ENCODE results near the gene SMIM5. TPM values are rescaled to one million over a fixed set of nuclear protein-coding genes. Genes with fewer than 3 reads are reported as not detected.
"Not testable (repeated sequence)": the region's sequence is repeated elsewhere in the genome, so short reads cannot be mapped to it uniquely, and the experiment has no call there.

Gene SMIM5
- total and polyA plus RNA-seq, 4 donors: 2.1 to 5.8 (median 2.8) TPM

GRCh38 chr17:75638039-75638438 is 4.8 kb downstream of the SMIM5 start:
- not testable (repeated sequence) for DNase-seq (ENCODE audit: low read depth in 4 of 6, low spot score in 6 of 6); H3K9me3 ChIP-seq (ENCODE audit: control insufficient read depth, insufficient read depth, low read length); H3K27ac ChIP-seq (ENCODE audit: low read depth, low read length); H3K27me3 ChIP-seq (ENCODE audit: control insufficient read depth, insufficient read depth, low read length); H3K4me3 ChIP-seq (ENCODE audit: low read depth, low read length)
- H3K4me1 ChIP-seq (ENCODE audit: control insufficient read depth, insufficient read depth, low read length): peaks cover 49% of the 10 kb centered on the region
- H3K36me3 ChIP-seq (ENCODE audit: control insufficient read depth, insufficient read depth, low read length): peaks cover 79% of the 10 kb centered on the region
- 99% methylated on average over 8 of the region's 12 CpGs for WGBS (ENCODE audit: insufficient coverage)

- no peak overlapping the region for H3K4me3 ChIP-seq (ENCODE audit: low read depth, low read length)
- peaks cover 87% of the 10 kb centered on the region for H3K36me3 ChIP-seq (ENCODE audit: control insufficient read depth, insufficient read depth, low read length)
- no peak for DNase-seq (ENCODE audit: low read depth in 4 of 6, low spot score in 6 of 6)
- H3K27ac ChIP-seq (ENCODE audit: low read depth, low read length): no peak overlapping the region
- no peaks in the 10 kb centered on the region for H3K27me3 ChIP-seq (ENCODE audit: control insufficient read depth, insufficient read depth, low read length)
- H3K4me1 ChIP-seq (ENCODE audit: control insufficient read depth, insufficient read depth, low read length): peaks cover 45% of the 10 kb centered on the region
- H3K9me3 ChIP-seq (ENCODE audit: control insufficient read depth, insufficient read depth, low read length): no peaks in the 10 kb centered on the region
- WGBS (ENCODE audit: insufficient coverage): 94% methylated on average over 13 of the region's 13 CpGs
Measured at GRCh38 chr17:75638893-75639292, 5.7 kb downstream of the SMIM5 start.

DNA sequence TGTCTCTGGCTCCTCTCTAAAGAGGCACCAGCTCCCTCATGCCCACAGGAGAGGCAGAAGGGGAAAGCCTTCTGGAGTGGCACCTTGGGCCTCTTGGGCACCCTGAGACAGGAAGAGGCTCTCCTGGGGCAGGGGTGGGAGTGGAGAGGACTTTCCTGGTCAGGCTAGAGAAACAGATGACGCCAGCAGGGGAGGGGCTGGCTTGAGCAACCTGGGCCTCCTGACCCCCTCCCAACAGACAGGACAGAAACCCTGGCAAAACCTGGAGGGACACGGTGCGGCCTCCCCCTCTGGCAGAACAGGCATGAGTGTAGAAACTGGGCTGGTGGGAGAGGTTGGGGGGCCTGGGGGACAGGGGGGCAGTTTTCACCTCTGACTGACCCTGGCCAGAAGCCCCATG is 6.1 kb downstream of the SMIM5 start:
- H3K4me1 ChIP-seq (ENCODE audit: control insufficient read depth, insufficient read depth, low read length): peaks cover 40% of the 10 kb centered on the region
- no peak overlapping the region for H3K4me3 ChIP-seq (ENCODE audit: low read depth, low read length)

DNA sequence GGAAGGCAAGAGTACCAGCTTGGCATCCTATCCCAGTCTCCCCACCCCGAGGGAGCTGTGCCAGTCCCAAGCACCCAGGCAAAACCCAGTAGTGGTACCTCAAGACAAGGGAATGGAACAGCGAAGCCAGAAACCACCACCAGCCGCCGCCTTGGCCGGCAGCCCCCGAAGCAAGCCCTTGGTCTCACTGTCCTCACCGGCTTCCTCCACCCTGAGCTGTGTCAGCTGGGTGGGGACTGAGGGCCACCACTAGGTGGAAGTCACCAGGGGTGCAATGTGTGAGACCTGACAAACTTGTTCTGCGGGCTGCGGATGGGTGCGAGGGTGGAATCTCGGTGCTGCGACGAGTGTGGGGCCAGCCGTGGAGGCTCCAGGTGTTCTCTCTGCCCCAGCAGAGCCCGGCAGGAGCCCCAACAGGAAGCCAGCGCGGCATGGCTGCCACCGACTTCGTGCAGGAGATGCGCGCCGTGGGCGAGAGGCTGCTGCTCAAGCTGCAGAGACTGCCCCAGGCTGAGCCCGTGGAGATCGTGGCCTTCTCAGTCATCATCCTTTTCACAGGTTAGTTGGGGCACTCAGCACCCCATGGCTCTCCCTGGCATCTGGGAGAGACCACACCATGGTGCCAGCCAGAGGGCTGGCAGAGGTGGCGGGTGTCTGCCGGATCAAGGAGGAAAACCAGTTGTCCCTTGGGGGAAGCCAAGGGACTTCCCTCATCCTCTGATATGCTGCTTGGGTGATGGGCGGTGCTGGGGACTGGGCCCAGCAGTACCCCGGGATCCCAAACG is 6.7 kb downstream of the SMIM5 start:
- no peaks in the 10 kb centered on the region for H3K27me3 ChIP-seq (ENCODE audit: control insufficient read depth, insufficient read depth, low read length)
- peaks cover 34% of the 10 kb centered on the region for H3K4me1 ChIP-seq (ENCODE audit: control insufficient read depth, insufficient read depth, low read length)
- no peaks in the 10 kb centered on the region for H3K9me3 ChIP-seq (ENCODE audit: control insufficient read depth, insufficient read depth, low read length)
- 96% methylated on average over 26 of the region's 30 CpGs for WGBS (ENCODE audit: insufficient coverage)
- no peak for DNase-seq (ENCODE audit: low read depth in 4 of 6, low spot score in 6 of 6)
- H3K4me3 ChIP-seq (ENCODE audit: low read depth, low read length): no peak overlapping the region
- H3K36me3 ChIP-seq (ENCODE audit: control insufficient read depth, insufficient read depth, low read length): peaks cover 85% of the 10 kb centered on the region
- no peak overlapping the region for H3K27ac ChIP-seq (ENCODE audit: low read depth, low read length)

More for the DNA sequence above, 6.1 kb downstream of the SMIM5 start:
- Histone ChIP-seq H3K9me3 (ENCODE audit: control insufficient read depth, insufficient read depth, low read length) (no peaks in the 10 kb centered on the region), H3K27ac (ENCODE audit: low read depth, low read length) (no peak overlapping the region), H3K27me3 (ENCODE audit: control insufficient read depth, insufficient read depth, low read length) (no peaks in the 10 kb centered on the region), H3K36me3 (ENCODE audit: control insufficient read depth, insufficient read depth, low read length) (peaks cover 89% of the 10 kb centered on the region)
- no peak for DNase-seq (ENCODE audit: low read depth in 4 of 6, low spot score in 6 of 6)
- WGBS (ENCODE audit: insufficient coverage): 100% methylated on average over 1 of the region's 3 CpGs

DNA sequence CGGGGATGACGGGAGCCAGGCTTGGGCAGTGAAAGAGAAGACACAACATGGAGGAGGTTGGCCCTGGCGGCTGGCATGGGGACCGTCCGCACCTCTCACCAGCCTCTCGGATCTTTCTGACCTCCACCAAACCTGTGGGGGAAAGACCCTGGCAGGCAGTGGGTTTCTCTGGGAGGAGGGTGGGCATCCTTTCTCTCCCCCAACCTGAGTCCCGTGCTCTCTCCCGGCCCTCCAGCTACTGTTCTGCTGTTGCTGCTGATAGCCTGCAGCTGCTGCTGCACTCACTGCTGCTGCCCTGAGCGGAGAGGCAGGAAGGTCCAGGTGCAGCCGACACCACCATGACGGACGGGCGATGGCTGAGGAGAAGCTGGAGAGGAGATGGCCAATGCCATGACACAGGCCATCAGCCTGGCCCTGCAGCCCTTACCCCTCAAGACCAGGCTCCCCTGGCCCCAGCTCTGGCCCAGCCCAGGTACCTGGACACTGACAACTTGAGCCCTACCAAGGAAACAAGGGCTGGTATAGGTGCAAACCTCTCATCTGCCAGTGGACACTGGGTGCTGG is 7.4 kb downstream of the SMIM5 start:
- DNase-seq (ENCODE audit: low read depth in 4 of 6, low spot score in 6 of 6): no peak
- 87% methylated on average over 6 of the region's 13 CpGs for WGBS (ENCODE audit: insufficient coverage)
- Histone ChIP-seq H3K36me3 (ENCODE audit: control insufficient read depth, insufficient read depth, low read length) (peaks cover 80% of the 10 kb centered on the region), H3K4me1 (ENCODE audit: control insufficient read depth, insufficient read depth, low read length) (peaks cover 28% of the 10 kb centered on the region), H3K9me3 (ENCODE audit: control insufficient read depth, insufficient read depth, low read length) (no peaks in the 10 kb centered on the region), H3K27ac (ENCODE audit: low read depth, low read length) (no peak overlapping the region), H3K27me3 (ENCODE audit: control insufficient read depth, insufficient read depth, low read length) (no peaks in the 10 kb centered on the region), H3K4me3 (ENCODE audit: low read depth, low read length) (no peak overlapping the region)

GRCh38 chr17:75641343-75641742 is 8.1 kb downstream of the SMIM5 start:
- DNase-seq (ENCODE audit: low read depth in 4 of 6, low spot score in 6 of 6): no peak
- H3K9me3 ChIP-seq (ENCODE audit: control insufficient read depth, insufficient read depth, low read length): no peaks in the 10 kb centered on the region
- H3K36me3 ChIP-seq (ENCODE audit: control insufficient read depth, insufficient read depth, low read length): peaks cover 80% of the 10 kb centered on the region
- no peak overlapping the region for H3K4me3 ChIP-seq (ENCODE audit: low read depth, low read length)
- H3K4me1 ChIP-seq (ENCODE audit: control insufficient read depth, insufficient read depth, low read length): peaks cover 28% of the 10 kb centered on the region
- H3K27ac ChIP-seq (ENCODE audit: low read depth, low read length): no peak overlapping the region
- WGBS (ENCODE audit: insufficient coverage): 73% methylated on average over 9 of the region's 9 CpGs
- no peaks in the 10 kb centered on the region for H3K27me3 ChIP-seq (ENCODE audit: control insufficient read depth, insufficient read depth, low read length)

DNA sequence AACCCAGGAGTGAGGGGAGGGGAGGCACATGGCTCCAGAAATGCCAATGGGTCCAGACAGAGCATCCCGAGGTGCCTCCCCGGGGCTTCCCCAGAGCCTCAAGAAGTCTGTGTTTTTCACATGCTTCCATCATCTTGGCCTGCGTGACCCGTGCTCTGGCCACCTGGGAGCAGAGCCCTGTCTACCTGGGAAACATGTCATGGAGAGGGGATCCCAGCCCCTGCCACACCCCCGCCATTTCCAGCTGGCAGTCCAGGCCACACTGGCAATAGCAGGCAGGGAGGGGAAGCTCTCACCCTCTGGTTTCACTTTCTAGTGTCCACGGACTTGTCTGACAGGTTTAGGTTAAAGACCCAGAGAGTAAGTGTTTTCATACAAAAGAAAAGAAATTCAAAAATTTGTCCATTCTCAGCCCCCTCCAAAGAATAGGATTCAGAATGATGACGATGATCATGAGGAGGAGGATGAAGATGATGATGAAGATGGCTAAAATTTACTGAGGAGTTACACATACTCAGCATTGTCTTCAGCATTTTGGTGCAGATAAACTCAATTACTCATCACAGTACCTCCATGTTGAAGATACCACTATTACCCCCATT is 9.0 kb downstream of the SMIM5 start:
- H3K9me3 ChIP-seq (ENCODE audit: control insufficient read depth, insufficient read depth, low read length): no peaks in the 10 kb centered on the region
- no peak overlapping the region for H3K27ac ChIP-seq (ENCODE audit: low read depth, low read length)
- H3K4me3 ChIP-seq (ENCODE audit: low read depth, low read length): no peak overlapping the region
- 95% methylated on average over 4 of the region's 7 CpGs for WGBS (ENCODE audit: insufficient coverage)
- H3K27me3 ChIP-seq (ENCODE audit: control insufficient read depth, insufficient read depth, low read length): no peaks in the 10 kb centered on the region
- DNase-seq (ENCODE audit: low read depth in 4 of 6, low spot score in 6 of 6): no peak
- H3K36me3 ChIP-seq (ENCODE audit: control insufficient read depth, insufficient read depth, low read length): peaks cover 78% of the 10 kb centered on the region
- peaks cover 26% of the 10 kb centered on the region for H3K4me1 ChIP-seq (ENCODE audit: control insufficient read depth, insufficient read depth, low read length)

DNA sequence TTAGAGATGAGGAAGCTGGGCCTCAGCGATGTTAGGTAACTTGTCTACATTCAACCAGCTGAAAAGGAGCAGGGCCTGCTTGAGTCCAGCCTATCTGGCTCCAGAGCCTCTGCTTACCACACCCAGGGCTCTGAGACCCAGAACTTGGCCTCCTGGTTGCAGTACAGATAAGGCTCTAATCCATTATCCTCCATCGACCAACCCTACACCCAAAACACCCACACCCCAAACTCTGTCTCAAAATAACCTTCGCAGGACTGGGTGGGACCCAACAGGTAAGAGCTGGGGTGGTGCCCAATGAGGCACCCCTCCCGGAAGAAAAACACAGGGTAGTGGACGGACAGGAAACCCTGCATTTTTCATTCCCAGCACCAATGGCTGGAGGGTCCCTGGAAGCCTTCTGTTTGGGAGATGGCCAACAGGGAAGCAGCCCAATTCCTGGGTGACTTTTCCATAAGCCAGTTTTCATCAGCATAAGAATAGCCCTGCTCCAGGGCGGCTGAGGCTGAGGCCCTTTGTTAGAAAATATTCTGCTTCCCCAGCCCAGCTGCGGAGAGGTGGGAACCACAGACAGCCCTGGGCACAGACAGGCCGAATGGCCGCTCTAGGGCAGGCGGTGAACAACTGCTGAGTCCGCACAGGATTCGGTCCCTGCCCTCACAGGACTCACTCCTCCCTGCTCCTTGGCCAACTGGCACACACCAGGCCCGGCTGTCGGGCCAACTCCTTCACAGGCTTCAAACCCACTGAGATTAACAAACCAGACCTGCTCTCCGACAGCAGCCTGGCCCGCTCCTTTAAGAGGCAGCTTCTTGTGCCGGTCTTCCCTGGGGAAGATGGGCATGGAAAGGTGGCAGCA is 9.8 kb downstream of the SMIM5 start:
- H3K27ac ChIP-seq (ENCODE audit: low read depth, low read length): no peak overlapping the region
- no peak for DNase-seq (ENCODE audit: low read depth in 4 of 6, low spot score in 6 of 6)
- H3K4me1 ChIP-seq (ENCODE audit: control insufficient read depth, insufficient read depth, low read length): peaks cover 21% of the 10 kb centered on the region
- 74% methylated on average over 16 of the region's 17 CpGs for WGBS (ENCODE audit: insufficient coverage)
- no peaks in the 10 kb centered on the region for H3K9me3 ChIP-seq (ENCODE audit: control insufficient read depth, insufficient read depth, low read length)
- H3K4me3 ChIP-seq (ENCODE audit: low read depth, low read length): no peak overlapping the region
- H3K36me3 ChIP-seq (ENCODE audit: control insufficient read depth, insufficient read depth, low read length): peaks cover 75% of the 10 kb centered on the region
- no peaks in the 10 kb centered on the region for H3K27me3 ChIP-seq (ENCODE audit: control insufficient read depth, insufficient read depth, low read length)

GRCh38 chr17:75643643-75644017 is 10.4 kb downstream of the SMIM5 start:
- WGBS (ENCODE audit: insufficient coverage): 90% methylated on average over 7 of the region's 7 CpGs
- Histone ChIP-seq H3K27me3 (ENCODE audit: control insufficient read depth, insufficient read depth, low read length) (no peaks in the 10 kb centered on the region), H3K4me3 (ENCODE audit: low read depth, low read length) (no peak overlapping the region), H3K36me3 (ENCODE audit: control insufficient read depth, insufficient read depth, low read length) (peaks cover 74% of the 10 kb centered on the region), H3K27ac (ENCODE audit: low read depth, low read length) (no peak overlapping the region), H3K9me3 (ENCODE audit: control insufficient read depth, insufficient read depth, low read length) (no peaks in the 10 kb centered on the region), H3K4me1 (ENCODE audit: control insufficient read depth, insufficient read depth, low read length) (peaks cover 21% of the 10 kb centered on the region)
- no peak for DNase-seq (ENCODE audit: low read depth in 4 of 6, low spot score in 6 of 6)

All from spinal cord (tissue), 10 donors.